NB4 (cell line): ENCODE measurements around the gene DSCAM.

Experiments used
- CTCF ChIP-seq: IDR thresholded peaks from one replicate; pipeline ENCODE4 v1.5.1; 2012; ENCODE audit warnings: low read depth, low read length
- MAX ChIP-seq: IDR thresholded peaks from 2 replicates; pipeline ENCODE4 v1.6.1; 2011; ENCODE audit warnings: low read depth, low read length
- MYC ChIP-seq: IDR thresholded peaks from 2 replicates; pipeline ENCODE4 v1.6.1; 2011; ENCODE audit warnings: low read depth, low read length
- POLR2A ChIP-seq: IDR thresholded peaks from 2 replicates; pipeline ENCODE4 v1.6.1; 2011; ENCODE audit warnings: mild to moderate bottlenecking; ENCODE audit not compliant: insufficient read length; ENCODE audit errors: extremely low read depth

GRCh38 chr21:40270047-40270446 lies 576.9 kb downstream of the DSCAM start:
- no peak for TF ChIP-seq CTCF
- TF ChIP-seq MAX, result no peak
- TF ChIP-seq POLR2A, result no peak
- no peak for TF ChIP-seq MYC
